SU-DHL-6 (cell line): ENCODE results near the gene GPATCH3.

Experiments used
- H2AFZ ChIP-seq: fragments of 200-600 bp; sonication (generic); 2 replicates; pipeline ENCODE4 v1.6.1; 2014; ENCODE audit warnings: low read depth, mild to moderate bottlenecking, moderate library complexity, mixed read lengths, antibody characterized with exemption, low read length; ENCODE audit not compliant: severe bottlenecking
- H3F3A ChIP-seq: fragments of 200-600 bp; shearing (Covaris generic); 2 replicates; pipeline ENCODE4 v1.6.0; 2016; ENCODE audit warnings: antibody characterized with exemption, mild to moderate bottlenecking; ENCODE audit not compliant: insufficient read depth
- H3K27ac ChIP-seq: fragments of 200-600 bp; sonication (generic); 2 replicates; pipeline ENCODE4 v1.5.1; 2016; ENCODE audit warnings: low read depth, mild to moderate bottlenecking, low read length, moderate library complexity, mixed read lengths
- H3K27me3 ChIP-seq: fragments of 200-600 bp; sonication (generic), shearing (Covaris generic); 2 replicates; pipeline ENCODE4 v1.6.0; 2014; ENCODE audit warnings: mild to moderate bottlenecking, low read length
- H3K36me3 ChIP-seq: fragments of 200-600 bp; sonication (generic); 2 replicates; pipeline ENCODE4 v1.6.1; 2014; ENCODE audit warnings: mild to moderate bottlenecking, low read length, mixed read lengths
- H3K4me2 ChIP-seq: fragments of 300-600, 200-600 bp; shearing (Covaris generic), sonication (generic); 2 replicates; pipeline ENCODE4 v1.6.0; 2014; ENCODE audit warnings: low read length, low read depth, mild to moderate bottlenecking; ENCODE audit not compliant: poor library complexity, severe bottlenecking
- H3K4me3 ChIP-seq: fragments of 200-600 bp; sonication (generic); 2 replicates; pipeline ENCODE4 v1.5.1; 2014; ENCODE audit warnings: antibody characterized with exemption, low read length, mild to moderate bottlenecking, mixed read lengths; ENCODE audit not compliant: insufficient read depth, poor library complexity, severe bottlenecking
- H3K79me2 ChIP-seq: fragments of 200-600 bp; sonication (generic); 2 replicates; pipeline ENCODE4 v1.6.1; 2014; ENCODE audit warnings: mild to moderate bottlenecking, low read length, moderate library complexity; ENCODE audit not compliant: insufficient read depth
- H3K9ac ChIP-seq: fragments of 200-600 bp; sonication (generic); 2 replicates; pipeline ENCODE4 v1.7.0; 2014; ENCODE audit warnings: mild to moderate bottlenecking, low read length
- H3K9me2 ChIP-seq: fragments of 200-600 bp; sonication (generic); replicated peaks from 2 replicates; pipeline ENCODE4 v1.6.1; 2014; ENCODE audit warnings: low read length; ENCODE audit not compliant: insufficient read depth
- H3K9me3 ChIP-seq: fragments of 200-600 bp; sonication (generic); 2 replicates; pipeline ENCODE4 v1.6.1; 2014; ENCODE audit warnings: low read length, mixed read lengths; ENCODE audit not compliant: insufficient read depth
- H4K20me1 ChIP-seq: fragments of 200-600 bp; sonication (generic); 2 replicates; pipeline ENCODE4 v1.6.1; 2014; ENCODE audit warnings: low read depth, mild to moderate bottlenecking, antibody characterized with exemption, low read length, moderate library complexity, mixed read lengths
- EZH2phosphoT487 ChIP-seq: fragments of 200-600 bp; sonication (generic), shearing (Covaris generic); conservative IDR thresholded peaks from 2 replicates; pipeline ENCODE4 v1.6.1; 2018; ENCODE audit warnings: mild to moderate bottlenecking, antibody characterized with exemption, low read length, moderate library complexity, mixed read lengths
- TF ChIP-seq, protein P1 (sequence below): fragments of 200-600 bp; sonication (generic); IDR thresholded peaks from one replicate; pipeline ENCODE4 v1.5.1; 2017; ENCODE audit warnings: antibody characterized with exemption, mild to moderate bottlenecking, low read length, moderate library complexity; ENCODE audit not compliant: insufficient read depth, poor library complexity, severe bottlenecking

Gene GPATCH3

DNA sequence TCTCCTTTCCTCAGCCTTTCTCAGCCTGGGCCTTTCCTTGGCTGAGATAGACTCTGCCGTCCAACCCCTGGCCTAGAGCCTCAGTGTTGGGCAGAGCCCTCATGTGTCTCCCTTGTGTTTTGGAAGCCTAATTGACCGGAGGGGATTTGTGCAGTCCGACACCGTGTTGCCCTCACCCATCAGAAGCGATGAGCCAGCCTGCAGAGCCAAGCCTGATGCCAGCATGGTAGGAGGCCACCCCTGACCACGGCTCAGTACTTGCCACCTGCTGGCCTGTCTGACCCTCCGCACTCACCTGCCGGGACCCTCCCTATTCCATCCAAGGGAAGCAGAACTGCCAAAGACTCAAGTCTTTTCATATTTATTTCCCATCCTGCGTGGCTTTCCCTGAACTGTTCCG is 46.7 kb downstream of the GPATCH3 start:
- no peaks in the 10 kb centered on the region for H3K9me3 ChIP-seq
- no peaks in the 10 kb centered on the region for H3K9me2 ChIP-seq
- TF ChIP-seq, protein P1, sequence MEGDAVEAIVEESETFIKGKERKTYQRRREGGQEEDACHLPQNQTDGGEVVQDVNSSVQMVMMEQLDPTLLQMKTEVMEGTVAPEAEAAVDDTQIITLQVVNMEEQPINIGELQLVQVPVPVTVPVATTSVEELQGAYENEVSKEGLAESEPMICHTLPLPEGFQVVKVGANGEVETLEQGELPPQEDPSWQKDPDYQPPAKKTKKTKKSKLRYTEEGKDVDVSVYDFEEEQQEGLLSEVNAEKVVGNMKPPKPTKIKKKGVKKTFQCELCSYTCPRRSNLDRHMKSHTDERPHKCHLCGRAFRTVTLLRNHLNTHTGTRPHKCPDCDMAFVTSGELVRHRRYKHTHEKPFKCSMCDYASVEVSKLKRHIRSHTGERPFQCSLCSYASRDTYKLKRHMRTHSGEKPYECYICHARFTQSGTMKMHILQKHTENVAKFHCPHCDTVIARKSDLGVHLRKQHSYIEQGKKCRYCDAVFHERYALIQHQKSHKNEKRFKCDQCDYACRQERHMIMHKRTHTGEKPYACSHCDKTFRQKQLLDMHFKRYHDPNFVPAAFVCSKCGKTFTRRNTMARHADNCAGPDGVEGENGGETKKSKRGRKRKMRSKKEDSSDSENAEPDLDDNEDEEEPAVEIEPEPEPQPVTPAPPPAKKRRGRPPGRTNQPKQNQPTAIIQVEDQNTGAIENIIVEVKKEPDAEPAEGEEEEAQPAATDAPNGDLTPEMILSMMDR, result no peak
- TF ChIP-seq EZH2phosphoT487, result no peak
- no peaks in the 10 kb centered on the region for H3K36me3 ChIP-seq
- no peak overlapping the region for H3K9ac ChIP-seq
- no peak overlapping the region for H2AFZ ChIP-seq
- no peaks in the 10 kb centered on the region for H3K79me2 ChIP-seq
- H3K4me3 ChIP-seq, result no peak overlapping the region
- no peaks in the 10 kb centered on the region for H3F3A ChIP-seq
- no peak overlapping the region for H3K4me2 ChIP-seq
- H3K27ac ChIP-seq, result no peak overlapping the region
- no peaks in the 10 kb centered on the region for H3K27me3 ChIP-seq
- H4K20me1 ChIP-seq, result no peaks in the 10 kb centered on the region

DNA sequence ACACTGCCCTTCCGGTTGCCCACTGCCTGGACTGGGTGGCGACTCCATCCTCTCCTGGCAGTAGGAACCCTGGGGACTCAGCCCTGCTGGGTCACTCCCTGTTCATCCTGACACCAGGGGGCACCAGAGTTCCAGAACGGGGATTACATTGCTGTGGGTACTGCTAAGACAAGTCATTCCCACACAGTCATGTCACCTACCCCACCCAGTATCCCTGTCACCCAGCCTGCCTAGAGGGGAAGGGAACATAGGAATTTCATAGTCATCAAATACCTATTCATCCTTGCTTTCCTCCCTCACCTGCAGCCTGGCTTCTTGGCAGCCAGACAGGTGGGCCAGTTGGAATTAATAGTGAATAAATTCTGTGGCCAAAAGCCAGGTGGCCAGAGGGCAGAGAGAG is 47.1 kb downstream of the GPATCH3 start:
- H3K27ac ChIP-seq, result no peak overlapping the region
- H3K79me2 ChIP-seq, result no peaks in the 10 kb centered on the region
- H4K20me1 ChIP-seq, result no peaks in the 10 kb centered on the region
- H3K27me3 ChIP-seq, result no peaks in the 10 kb centered on the region
- H3K4me2 ChIP-seq, result no peak overlapping the region
- no peak overlapping the region for H2AFZ ChIP-seq
- no peaks in the 10 kb centered on the region for H3K36me3 ChIP-seq
- H3K9ac ChIP-seq, result no peak overlapping the region
- H3K9me2 ChIP-seq, result no peaks in the 10 kb centered on the region
- no peaks in the 10 kb centered on the region for H3K9me3 ChIP-seq
- H3F3A ChIP-seq, result no peaks in the 10 kb centered on the region
- H3K4me3 ChIP-seq, result no peak overlapping the region
- TF ChIP-seq, protein P1, result peak; percentile 62
- no peak for TF ChIP-seq EZH2phosphoT487

DNA sequence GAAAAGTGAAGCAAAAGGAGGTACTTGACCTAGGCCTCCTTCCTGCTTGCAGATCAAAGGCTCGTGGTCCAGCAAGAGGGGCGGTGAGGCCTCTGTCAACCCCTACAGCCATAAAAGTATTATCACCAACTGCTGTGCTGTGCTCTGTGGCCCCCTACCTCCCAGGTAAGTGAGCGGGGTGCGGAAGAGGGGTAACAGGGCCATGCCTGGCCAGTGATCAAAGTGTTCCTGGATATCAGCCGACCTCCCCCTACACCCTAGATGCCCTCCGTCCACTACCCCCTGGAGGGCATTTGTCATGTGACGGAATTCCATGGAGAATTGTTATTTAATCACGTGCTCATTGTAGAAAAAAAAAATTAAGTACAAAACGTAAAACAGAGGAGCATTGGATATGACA is 47.6 kb downstream of the GPATCH3 start:
- Histone ChIP-seq H4K20me1 (no peaks in the 10 kb centered on the region), H3K27me3 (no peaks in the 10 kb centered on the region), H3K79me2 (no peaks in the 10 kb centered on the region), H3K9me3 (no peaks in the 10 kb centered on the region), H3K4me2 (no peak overlapping the region), H3K4me3 (no peak overlapping the region), H2AFZ (no peak overlapping the region), H3K36me3 (no peaks in the 10 kb centered on the region), H3K27ac (no peak overlapping the region), H3K9ac (no peak overlapping the region), H3F3A (no peaks in the 10 kb centered on the region), H3K9me2 (no peaks in the 10 kb centered on the region)
- TF ChIP-seq, protein P1, result no peak
- no peak for TF ChIP-seq EZH2phosphoT487

DNA sequence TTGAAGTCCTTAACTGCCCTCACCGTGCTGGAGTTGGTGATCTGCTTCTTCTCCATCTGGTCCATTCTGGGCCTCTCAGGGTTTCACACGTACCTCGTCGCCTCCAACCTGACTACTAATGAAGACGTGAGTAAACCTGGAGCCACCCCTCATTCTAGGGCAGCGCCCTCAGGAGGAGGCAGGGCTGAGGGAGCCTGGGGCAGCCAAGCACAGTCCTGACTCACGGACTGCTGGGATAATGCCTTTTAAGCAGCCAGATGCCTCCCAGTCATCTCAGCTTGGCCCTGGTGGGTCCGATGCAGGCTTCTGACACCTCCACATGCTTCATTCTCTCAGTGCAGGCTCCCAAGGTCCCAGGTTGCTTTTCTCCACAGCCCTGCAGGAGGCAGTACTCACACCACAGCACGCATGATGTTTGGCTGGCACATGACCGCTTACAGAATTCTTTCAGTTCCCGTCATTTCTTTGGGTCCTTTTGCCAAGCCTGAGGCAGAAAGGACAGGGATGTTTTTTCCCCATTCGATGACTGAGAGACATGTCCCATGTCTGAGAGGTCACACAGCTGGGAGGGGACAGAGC is 49.1 kb downstream of the GPATCH3 start:
- H3K79me2 ChIP-seq, result no peaks in the 10 kb centered on the region
- H2AFZ ChIP-seq, result no peak overlapping the region
- H3K36me3 ChIP-seq, result no peaks in the 10 kb centered on the region
- H3K4me3 ChIP-seq, result no peak overlapping the region
- no peak overlapping the region for H3K27ac ChIP-seq
- no peaks in the 10 kb centered on the region for H3F3A ChIP-seq
- H3K4me2 ChIP-seq, result no peak overlapping the region
- no peaks in the 10 kb centered on the region for H3K27me3 ChIP-seq
- TF ChIP-seq, protein P1, result no peak
- TF ChIP-seq EZH2phosphoT487, result no peak
- H3K9me3 ChIP-seq, result no peaks in the 10 kb centered on the region
- H4K20me1 ChIP-seq, result no peaks in the 10 kb centered on the region
- no peak overlapping the region for H3K9ac ChIP-seq
- H3K9me2 ChIP-seq, result no peaks in the 10 kb centered on the region
